GM23338 (cell line): ENCODE data around the gene DMRT1. TPM values are rescaled to one million over a fixed set of nuclear protein-coding genes. Genes with fewer than 3 reads are reported as not detected.

Experiments used
- CREB1 ChIP-seq: fragments of 250-450 bp; sonication (Bioruptor Pico); IDR thresholded peaks from 2 replicates; pipeline ENCODE4 v1.5.0; 2020; ENCODE audit warnings: low read depth, mild to moderate bottlenecking, moderate library complexity
- NANOG ChIP-seq: IDR thresholded peaks from 2 replicates; pipeline ENCODE4 v1.6.1; 2016; ENCODE audit warnings: antibody characterized with exemption, borderline replicate concordance
- POLR2AphosphoS5 ChIP-seq: IDR thresholded peaks from 2 replicates; pipeline ENCODE4 v1.6.1; 2016; ENCODE audit warnings: antibody characterized with exemption, low read depth
- STAT1 ChIP-seq: IDR thresholded peaks from one replicate; pipeline ENCODE4 v1.6.1; 2016; ENCODE audit warnings: antibody characterized with exemption; ENCODE audit not compliant: unreplicated experiment
- ZNF114 ChIP-seq: fragments of 250-450 bp; sonication (Bioruptor Pico); IDR thresholded peaks from 2 replicates; pipeline ENCODE4 v1.5.0; 2020; ENCODE audit warnings: mild to moderate bottlenecking, moderate library complexity
- ZNF331 ChIP-seq: fragments of 250-450 bp; sonication (Bioruptor Pico); IDR thresholded peaks from 2 replicates; pipeline ENCODE4 v1.5.0; 2020; ENCODE audit warnings: low read depth, mild to moderate bottlenecking, moderate library complexity
- polyA plus RNA-seq: library from polyadenylated mRNA; unstranded; fragments of >200 nt; fragmentation: Nextera tagmentation; extraction: Ambion mirVana; gene quantifications from 2 replicates; pipeline ENCODE4 v1.2.1, GENCODE V29; 2016
- total RNA-seq: library from RNA; depleted of rRNA; stranded (reverse); fragments of >200 nt; shearing (Covaris generic); gene quantifications from 2 replicates; pipeline ENCODE4 v1.2.3, GENCODE V29; 2014
- TF ChIP-seq, protein P1 (sequence below): fragments of 250-450 bp; sonication (Bioruptor Pico); IDR thresholded peaks from 2 replicates; pipeline ENCODE4 v1.5.0; 2020; ENCODE audit warnings: mild to moderate bottlenecking, moderate library complexity
- TF ChIP-seq, protein P2 (sequence below): IDR thresholded peaks from one replicate; pipeline ENCODE4 v1.6.1; 2018; ENCODE audit warnings: antibody characterized with exemption; ENCODE audit not compliant: unreplicated experiment

Gene DMRT1
- total and polyA plus RNA-seq, 2 experiments from 2014 or later = not detected

GRCh38 chr9:792331-793260 lies 48.9 kb upstream of the DMRT1 start (continued):
- TF ChIP-seq, protein P1, sequence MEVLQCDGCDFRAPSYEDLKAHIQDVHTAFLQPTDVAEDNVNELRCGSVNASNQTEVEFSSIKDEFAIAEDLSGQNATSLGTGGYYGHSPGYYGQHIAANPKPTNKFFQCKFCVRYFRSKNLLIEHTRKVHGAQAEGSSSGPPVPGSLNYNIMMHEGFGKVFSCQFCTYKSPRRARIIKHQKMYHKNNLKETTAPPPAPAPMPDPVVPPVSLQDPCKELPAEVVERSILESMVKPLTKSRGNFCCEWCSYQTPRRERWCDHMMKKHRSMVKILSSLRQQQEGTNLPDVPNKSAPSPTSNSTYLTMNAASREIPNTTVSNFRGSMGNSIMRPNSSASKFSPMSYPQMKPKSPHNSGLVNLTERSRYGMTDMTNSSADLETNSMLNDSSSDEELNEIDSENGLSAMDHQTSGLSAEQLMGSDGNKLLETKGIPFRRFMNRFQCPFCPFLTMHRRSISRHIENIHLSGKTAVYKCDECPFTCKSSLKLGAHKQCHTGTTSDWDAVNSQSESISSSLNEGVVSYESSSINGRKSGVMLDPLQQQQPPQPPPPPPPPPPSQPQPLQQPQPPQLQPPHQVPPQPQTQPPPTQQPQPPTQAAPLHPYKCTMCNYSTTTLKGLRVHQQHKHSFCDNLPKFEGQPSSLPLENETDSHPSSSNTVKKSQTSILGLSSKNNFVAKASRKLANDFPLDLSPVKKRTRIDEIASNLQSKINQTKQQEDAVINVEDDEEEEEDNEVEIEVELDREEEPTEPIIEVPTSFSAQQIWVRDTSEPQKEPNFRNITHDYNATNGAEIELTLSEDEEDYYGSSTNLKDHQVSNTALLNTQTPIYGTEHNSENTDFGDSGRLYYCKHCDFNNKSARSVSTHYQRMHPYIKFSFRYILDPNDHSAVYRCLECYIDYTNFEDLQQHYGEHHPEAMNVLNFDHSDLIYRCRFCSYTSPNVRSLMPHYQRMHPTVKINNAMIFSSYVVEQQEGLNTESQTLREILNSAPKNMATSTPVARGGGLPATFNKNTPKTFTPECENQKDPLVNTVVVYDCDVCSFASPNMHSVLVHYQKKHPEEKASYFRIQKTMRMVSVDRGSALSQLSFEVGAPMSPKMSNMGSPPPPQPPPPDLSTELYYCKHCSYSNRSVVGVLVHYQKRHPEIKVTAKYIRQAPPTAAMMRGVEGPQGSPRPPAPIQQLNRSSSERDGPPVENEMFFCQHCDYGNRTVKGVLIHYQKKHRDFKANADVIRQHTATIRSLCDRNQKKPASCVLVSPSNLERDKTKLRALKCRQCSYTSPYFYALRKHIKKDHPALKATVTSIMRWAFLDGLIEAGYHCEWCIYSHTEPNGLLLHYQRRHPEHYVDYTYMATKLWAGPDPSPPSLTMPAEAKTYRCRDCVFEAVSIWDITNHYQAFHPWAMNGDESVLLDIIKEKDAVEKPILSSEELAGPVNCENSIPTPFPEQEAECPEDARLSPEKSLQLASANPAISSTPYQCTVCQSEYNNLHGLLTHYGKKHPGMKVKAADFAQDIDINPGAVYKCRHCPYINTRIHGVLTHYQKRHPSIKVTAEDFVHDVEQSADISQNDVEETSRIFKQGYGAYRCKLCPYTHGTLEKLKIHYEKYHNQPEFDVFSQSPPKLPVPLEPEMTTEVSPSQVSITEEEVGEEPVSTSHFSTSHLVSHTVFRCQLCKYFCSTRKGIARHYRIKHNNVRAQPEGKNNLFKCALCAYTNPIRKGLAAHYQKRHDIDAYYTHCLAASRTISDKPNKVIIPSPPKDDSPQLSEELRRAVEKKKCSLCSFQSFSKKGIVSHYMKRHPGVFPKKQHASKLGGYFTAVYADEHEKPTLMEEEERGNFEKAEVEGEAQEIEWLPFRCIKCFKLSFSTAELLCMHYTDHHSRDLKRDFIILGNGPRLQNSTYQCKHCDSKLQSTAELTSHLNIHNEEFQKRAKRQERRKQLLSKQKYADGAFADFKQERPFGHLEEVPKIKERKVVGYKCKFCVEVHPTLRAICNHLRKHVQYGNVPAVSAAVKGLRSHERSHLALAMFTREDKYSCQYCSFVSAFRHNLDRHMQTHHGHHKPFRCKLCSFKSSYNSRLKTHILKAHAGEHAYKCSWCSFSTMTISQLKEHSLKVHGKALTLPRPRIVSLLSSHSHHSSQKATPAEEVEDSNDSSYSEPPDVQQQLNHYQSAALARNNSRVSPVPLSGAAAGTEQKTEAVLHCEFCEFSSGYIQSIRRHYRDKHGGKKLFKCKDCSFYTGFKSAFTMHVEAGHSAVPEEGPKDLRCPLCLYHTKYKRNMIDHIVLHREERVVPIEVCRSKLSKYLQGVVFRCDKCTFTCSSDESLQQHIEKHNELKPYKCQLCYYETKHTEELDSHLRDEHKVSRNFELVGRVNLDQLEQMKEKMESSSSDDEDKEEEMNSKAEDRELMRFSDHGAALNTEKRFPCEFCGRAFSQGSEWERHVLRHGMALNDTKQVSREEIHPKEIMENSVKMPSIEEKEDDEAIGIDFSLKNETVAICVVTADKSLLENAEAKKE (CRISPR knock-in tag) = no peak
- TF ChIP-seq CREB1 (no peak), ZNF331 (CRISPR knock-in tag) (no peak), NANOG (no peak), ZNF114 (CRISPR knock-in tag) (no peak), STAT1 (no peak), POLR2AphosphoS5 (no peak)
- TF ChIP-seq, protein P2, sequence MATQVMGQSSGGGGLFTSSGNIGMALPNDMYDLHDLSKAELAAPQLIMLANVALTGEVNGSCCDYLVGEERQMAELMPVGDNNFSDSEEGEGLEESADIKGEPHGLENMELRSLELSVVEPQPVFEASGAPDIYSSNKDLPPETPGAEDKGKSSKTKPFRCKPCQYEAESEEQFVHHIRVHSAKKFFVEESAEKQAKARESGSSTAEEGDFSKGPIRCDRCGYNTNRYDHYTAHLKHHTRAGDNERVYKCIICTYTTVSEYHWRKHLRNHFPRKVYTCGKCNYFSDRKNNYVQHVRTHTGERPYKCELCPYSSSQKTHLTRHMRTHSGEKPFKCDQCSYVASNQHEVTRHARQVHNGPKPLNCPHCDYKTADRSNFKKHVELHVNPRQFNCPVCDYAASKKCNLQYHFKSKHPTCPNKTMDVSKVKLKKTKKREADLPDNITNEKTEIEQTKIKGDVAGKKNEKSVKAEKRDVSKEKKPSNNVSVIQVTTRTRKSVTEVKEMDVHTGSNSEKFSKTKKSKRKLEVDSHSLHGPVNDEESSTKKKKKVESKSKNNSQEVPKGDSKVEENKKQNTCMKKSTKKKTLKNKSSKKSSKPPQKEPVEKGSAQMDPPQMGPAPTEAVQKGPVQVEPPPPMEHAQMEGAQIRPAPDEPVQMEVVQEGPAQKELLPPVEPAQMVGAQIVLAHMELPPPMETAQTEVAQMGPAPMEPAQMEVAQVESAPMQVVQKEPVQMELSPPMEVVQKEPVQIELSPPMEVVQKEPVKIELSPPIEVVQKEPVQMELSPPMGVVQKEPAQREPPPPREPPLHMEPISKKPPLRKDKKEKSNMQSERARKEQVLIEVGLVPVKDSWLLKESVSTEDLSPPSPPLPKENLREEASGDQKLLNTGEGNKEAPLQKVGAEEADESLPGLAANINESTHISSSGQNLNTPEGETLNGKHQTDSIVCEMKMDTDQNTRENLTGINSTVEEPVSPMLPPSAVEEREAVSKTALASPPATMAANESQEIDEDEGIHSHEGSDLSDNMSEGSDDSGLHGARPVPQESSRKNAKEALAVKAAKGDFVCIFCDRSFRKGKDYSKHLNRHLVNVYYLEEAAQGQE = no peak
